Dendritic cell treated with granulocyte-macrophage colony-stimulating factor and Interleukin-4, amounts not matched to agents 40 ng/mL and 50 ng/mL, for 4 days (primary cell): ENCODE data around the gene DVL1.
"Not testable (repeated sequence)": the region's sequence is repeated elsewhere in the genome, so short reads cannot be mapped to it uniquely, and the experiment has no call there.

Experiments
- H3K27ac Mint-ChIP-seq: one replicate; pipeline ENCODE4 v1.8.0; 2022; ENCODE audit warnings: mild to moderate bottlenecking, mixed read lengths
- H3K27me3 Mint-ChIP-seq: one replicate; pipeline ENCODE4 v1.8.0; 2022; ENCODE audit warnings: mild to moderate bottlenecking, mixed read lengths
- H3K36me3 Mint-ChIP-seq: one replicate; pipeline ENCODE4 v1.8.0; 2022; ENCODE audit warnings: low read depth, mixed read lengths
- H3K4me1 Mint-ChIP-seq: one replicate; pipeline ENCODE4 v1.8.0; 2022; ENCODE audit warnings: low read depth, mixed read lengths
- H3K4me3 Mint-ChIP-seq: one replicate; pipeline ENCODE4 v1.8.0; 2022; ENCODE audit warnings: mild to moderate bottlenecking, moderate library complexity, mixed read lengths
- H3K9me3 Mint-ChIP-seq: one replicate; pipeline ENCODE4 v1.8.0; 2022; ENCODE audit warnings: mixed read lengths
- intact Hi-C: fragments of 100-400 bp; cut with micrococcal nuclease; formaldehyde crosslinking; loops from one replicate; pipeline ENCODE4 v1.15.0; 2022

Gene DVL1

DNA sequence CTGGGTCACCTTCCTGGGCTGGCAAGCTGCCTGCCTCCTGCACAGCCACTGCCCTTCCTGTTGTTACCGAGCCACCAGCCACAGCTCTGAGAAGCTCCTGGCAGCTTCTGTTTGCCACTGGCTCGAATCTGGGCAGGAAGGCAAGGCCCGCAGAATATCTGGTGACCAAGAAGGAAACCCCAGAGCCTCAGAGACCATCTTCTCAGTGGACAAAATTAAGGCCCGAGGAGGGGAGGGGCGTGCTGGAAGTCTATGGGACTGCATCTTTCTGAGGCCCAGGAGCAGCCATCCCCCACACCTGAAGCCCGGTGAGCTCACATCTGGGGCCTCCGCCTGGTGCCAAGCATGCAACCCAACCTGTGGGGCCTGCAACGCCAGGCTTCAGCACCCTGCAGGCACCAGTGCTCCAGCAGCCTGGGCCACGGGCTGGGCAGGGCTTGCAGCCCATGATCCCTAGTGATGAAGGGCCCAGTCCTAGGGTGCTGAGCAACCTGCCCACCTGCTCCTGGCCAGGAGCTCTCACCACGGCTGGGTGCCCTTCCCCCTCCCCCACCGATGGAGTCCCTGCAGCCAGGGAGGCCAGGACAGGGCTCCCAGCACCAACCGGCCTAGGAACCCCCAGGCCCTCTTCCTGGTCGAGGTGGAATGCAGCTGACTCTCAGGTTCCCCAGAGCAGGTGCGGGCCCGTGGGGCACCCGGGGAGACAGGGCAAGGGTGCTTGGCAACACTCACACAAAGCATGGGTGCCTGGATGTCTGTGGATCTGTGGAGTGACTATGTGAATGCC lies 23.7 kb downstream of the DVL1 start:
- Mint-ChIP-seq H3K27me3 (no peaks in the 10 kb centered on the region), H3K4me3 (peak overlapping the region; percentile 77), H3K9me3 (no peaks in the 10 kb centered on the region), H3K4me1 (peaks cover 43% of the 10 kb centered on the region), H3K27ac (peak overlapping the region; percentile 76), H3K36me3 (peaks cover 56% of the 10 kb centered on the region)
- intact Hi-C loops = loop anchor here (2.0 kb wide), 1 partner anchor 17 kb away; the partner anchor contains the start of gene PUSL1

- Mint-ChIP-seq H3K4me3 (peak within 1 kb of the TSS; percentile 80), H3K36me3 (peaks cover 64% of the 10 kb centered on the region), H3K9me3 (no peaks in the 10 kb centered on the region), H3K4me1 (peaks cover 43% of the 10 kb centered on the region), H3K27me3 (no peaks in the 10 kb centered on the region), H3K27ac (peak within 1 kb of the TSS; percentile 76)
- intact Hi-C loops = loop anchor here (2.0 kb wide), 1 partner anchor 16 kb away; the partner anchor contains the start of gene PUSL1
Observed at GRCh38 chr1:1324524-1325287, 24.5 kb downstream of the DVL1 start, which contains the start of the genes CPTP and INTS11. TSS of gene CPTP (plus strand) at chr1:1324802. CDS start at chr1:1326911, 2,109 bp downstream. TSS of gene INTS11 (minus strand) at chr1:1324660. CDS start at chr1:1324608, 52 bp downstream.

- Mint-ChIP-seq H3K27me3 (no peaks in the 10 kb centered on the region), H3K36me3 (peaks cover 68% of the 10 kb centered on the region), H3K4me3 (peak overlapping the region; percentile 77), H3K27ac (peak overlapping the region; percentile 76), H3K9me3 (no peaks in the 10 kb centered on the region), H3K4me1 (peaks cover 43% of the 10 kb centered on the region)
- intact Hi-C loops = loop anchor here (2.0 kb wide), 1 partner anchor 15 kb away; the partner anchor contains the start of gene PUSL1
Observed at GRCh38 chr1:1324084-1324523, 25.1 kb downstream of the DVL1 start.

- H3K9me3 Mint-ChIP-seq = no peaks in the 10 kb centered on the region
- peaks cover 68% of the 10 kb centered on the region for H3K36me3 Mint-ChIP-seq
- intact Hi-C loops = no loop called here
- no peaks in the 10 kb centered on the region for H3K27me3 Mint-ChIP-seq
- peaks cover 43% of the 10 kb centered on the region for H3K4me1 Mint-ChIP-seq
- peak overlapping the region; percentile 80 for H3K4me3 Mint-ChIP-seq
- H3K27ac Mint-ChIP-seq = no peak overlapping the region
Observed at GRCh38 chr1:1322952-1323351, 26.3 kb downstream of the DVL1 start.

DNA sequence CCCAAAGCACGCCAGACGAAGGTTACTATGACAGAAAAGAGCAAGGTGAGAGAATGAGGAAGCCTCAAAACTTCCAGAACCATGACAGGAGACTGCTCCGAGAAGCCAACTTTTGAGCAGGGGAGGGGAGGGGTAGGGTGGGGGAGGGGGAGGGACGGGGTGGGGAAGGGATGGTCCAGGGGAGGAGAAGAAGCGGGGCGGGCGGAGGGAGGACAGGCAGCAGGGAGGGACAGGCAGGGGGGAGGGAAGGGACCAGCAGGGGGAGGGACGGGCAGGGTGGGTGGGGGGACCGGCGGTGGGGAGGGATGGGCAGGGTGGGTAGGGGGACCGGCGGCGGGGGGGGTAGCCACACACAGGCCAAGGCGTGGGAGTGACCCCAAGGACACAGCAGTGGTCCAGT lies 26.8 kb downstream of the DVL1 start:
- Mint-ChIP-seq H3K27ac (no peak overlapping the region), H3K9me3 (no peaks in the 10 kb centered on the region), H3K4me1 (peaks cover 43% of the 10 kb centered on the region), H3K27me3 (no peaks in the 10 kb centered on the region), H3K4me3 (peak overlapping the region; percentile 41), H3K36me3 (peaks cover 68% of the 10 kb centered on the region)
- intact Hi-C loops = no loop called here

GRCh38 chr1:1321477-1321876 lies 27.7 kb downstream of the DVL1 start:
- Mint-ChIP-seq H3K9me3 (no peaks in the 10 kb centered on the region), H3K4me1 (peaks cover 43% of the 10 kb centered on the region), H3K36me3 (peaks cover 65% of the 10 kb centered on the region), H3K4me3 (no peak overlapping the region), H3K27ac (no peak overlapping the region), H3K27me3 (no peaks in the 10 kb centered on the region)
- intact Hi-C loops = no loop called here

DNA sequence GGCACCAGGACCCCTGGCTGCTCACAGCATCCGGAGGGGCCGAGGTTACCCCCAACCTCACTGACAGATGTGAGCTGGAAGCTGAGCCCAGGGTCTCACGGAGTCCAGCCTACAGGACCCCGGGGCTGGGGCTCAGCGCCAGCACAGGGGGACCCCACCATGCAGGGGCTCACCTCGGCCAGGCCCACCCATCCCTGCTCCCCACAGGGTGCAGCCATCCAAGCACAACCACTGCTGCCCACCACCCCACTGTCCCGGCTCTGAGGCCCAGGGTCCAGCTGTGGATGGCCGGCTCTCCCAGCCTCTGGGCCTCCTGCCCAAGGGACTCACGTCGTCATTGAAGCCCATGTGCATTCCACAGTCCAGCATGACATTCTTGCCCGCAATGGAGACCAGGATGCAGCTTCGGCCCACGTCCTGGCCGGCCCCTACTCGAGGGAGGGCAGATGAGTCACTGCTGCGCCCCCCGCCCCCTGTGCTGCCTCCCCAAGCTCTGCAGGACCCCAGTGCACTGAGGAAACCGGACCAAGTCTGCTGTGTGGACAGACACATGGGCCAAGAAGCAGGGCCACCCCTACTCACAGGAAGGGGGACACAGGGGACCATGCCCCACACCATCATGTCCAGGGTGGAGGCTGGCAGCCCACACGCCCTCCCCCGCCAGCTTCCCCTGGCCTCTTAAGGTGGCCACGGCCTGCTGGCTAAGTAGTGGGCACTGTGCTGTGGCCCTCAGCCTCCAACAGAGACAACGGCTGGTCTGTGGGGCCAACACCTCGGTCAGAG lies 28.4 kb downstream of the DVL1 start:
- Mint-ChIP-seq H3K4me3 (no peak overlapping the region), H3K9me3 (no peaks in the 10 kb centered on the region), H3K36me3 (peaks cover 68% of the 10 kb centered on the region), H3K27me3 (no peaks in the 10 kb centered on the region), H3K27ac (no peak overlapping the region), H3K4me1 (peaks cover 37% of the 10 kb centered on the region)
- intact Hi-C loops = no loop called here

GRCh38 chr1:1319646-1319941 lies 29.6 kb downstream of the DVL1 start:
- Mint-ChIP-seq H3K27ac (no peak overlapping the region), H3K27me3 (no peaks in the 10 kb centered on the region), H3K9me3 (no peaks in the 10 kb centered on the region), H3K4me1 (peaks cover 35% of the 10 kb centered on the region), H3K4me3 (no peak overlapping the region), H3K36me3 (peaks cover 79% of the 10 kb centered on the region)
- intact Hi-C loops = no loop called here

DNA sequence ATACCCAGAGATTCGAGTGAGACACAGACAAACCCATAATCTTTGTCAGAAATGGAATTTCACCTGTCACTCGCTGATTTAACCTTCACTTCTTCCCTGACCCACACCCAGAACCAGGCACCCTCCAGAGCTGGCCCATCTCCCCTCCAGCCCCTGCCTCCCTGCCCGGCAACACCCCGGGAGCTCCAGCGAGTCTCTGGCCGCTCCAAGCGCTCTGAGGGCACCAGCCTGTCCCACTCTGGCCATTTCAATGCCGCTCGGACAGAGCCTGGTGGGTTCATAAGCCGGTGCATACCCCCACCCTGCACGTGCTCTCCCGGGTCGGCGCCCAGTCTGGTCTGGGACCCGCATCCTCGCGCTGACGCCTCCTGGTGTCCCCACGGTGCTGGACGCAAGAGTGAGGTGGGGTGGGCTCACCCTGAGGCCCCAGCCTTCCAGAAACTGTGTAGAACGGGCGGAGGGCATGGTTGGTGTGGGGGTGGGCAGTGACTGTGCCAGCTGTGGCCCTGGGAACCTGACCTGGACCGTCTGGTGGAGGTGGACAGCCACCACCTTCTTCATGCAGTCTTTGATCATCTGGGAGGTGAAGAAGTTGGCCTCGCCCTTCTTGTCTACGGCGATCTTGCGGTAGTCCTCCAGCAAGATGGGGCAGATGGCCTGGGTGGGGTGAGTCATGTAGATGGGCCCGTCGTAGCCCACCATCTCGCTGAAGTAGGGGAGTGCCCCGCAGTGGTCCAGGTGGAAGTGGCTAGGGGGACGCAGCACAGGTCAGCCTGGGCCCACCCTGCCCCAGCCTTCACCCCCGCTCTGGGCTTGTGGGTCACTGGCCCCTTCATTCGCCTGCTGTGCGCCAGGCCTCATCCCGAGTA lies 30.2 kb downstream of the DVL1 start:
- Mint-ChIP-seq H3K27ac (no peak overlapping the region), H3K4me1 (peaks cover 35% of the 10 kb centered on the region), H3K27me3 (no peaks in the 10 kb centered on the region), H3K36me3 (peaks cover 80% of the 10 kb centered on the region), H3K4me3 (no peak overlapping the region), H3K9me3 (no peaks in the 10 kb centered on the region)
- intact Hi-C loops = no loop called here

DNA sequence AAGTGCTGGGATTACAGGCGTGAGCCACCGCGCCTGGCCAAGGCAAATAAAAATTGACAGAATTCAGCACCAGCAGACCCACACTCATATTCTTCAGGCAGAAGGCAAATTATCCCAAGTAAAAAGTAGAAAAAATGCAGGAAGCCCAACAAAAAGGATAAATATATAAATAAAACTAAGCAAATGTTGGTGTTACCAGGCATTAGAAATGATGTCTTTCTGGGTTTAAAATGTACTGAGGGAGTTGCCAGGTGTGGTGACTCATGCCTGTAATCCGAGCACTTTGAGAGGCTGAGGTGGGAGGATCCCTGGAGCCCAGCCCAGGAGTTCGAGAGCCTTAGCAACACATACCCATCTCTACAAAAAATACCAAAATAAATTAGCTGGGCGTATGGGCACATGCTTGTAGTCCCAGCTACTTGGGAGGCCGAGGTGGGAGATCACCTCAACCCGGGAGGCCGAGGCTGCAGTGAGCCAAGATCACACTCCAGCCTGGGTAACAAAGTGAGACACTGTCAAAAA lies 31.0 kb downstream of the DVL1 start:
- H3K27ac Mint-ChIP-seq = no peak overlapping the region
- peaks cover 88% of the 10 kb centered on the region for H3K36me3 Mint-ChIP-seq
- H3K27me3 Mint-ChIP-seq = no peaks in the 10 kb centered on the region
- H3K9me3 Mint-ChIP-seq = no peaks in the 10 kb centered on the region
- intact Hi-C loops = no loop called here
- H3K4me1 Mint-ChIP-seq = peaks cover 29% of the 10 kb centered on the region
- no peak overlapping the region for H3K4me3 Mint-ChIP-seq

DNA sequence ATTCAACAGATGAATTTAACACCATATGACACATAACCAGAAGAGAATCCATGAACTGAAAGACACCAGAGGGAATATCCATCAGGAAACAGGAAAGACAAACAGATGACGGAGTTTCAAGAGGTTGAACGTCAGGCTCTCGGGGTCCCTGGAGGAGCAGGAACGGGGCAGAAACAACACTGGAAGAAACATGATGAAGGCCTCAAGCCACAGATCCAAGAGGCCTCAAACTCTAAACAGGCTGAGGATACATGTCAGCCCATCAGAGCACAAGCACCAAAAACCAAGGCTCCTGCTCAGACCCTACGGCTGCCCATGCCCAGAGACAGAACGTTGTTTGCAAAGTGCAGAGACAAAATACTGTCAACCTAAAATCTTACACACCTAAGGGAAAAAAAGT lies 31.8 kb downstream of the DVL1 start:
- peaks cover 21% of the 10 kb centered on the region for H3K4me1 Mint-ChIP-seq
- H3K9me3 Mint-ChIP-seq = no peaks in the 10 kb centered on the region
- intact Hi-C loops = no loop called here
- no peaks in the 10 kb centered on the region for H3K27me3 Mint-ChIP-seq
- peak overlapping the region; percentile 50 for H3K27ac Mint-ChIP-seq
- peaks cover 90% of the 10 kb centered on the region for H3K36me3 Mint-ChIP-seq
- H3K4me3 Mint-ChIP-seq = no peak overlapping the region

GRCh38 chr1:1316199-1316598 lies 33.0 kb downstream of the DVL1 start:
- Mint-ChIP-seq H3K27ac (peak overlapping the region; percentile 31), H3K4me1 (peaks cover 11% of the 10 kb centered on the region), H3K36me3 (peaks cover 96% of the 10 kb centered on the region)
- H3K4me3 Mint-ChIP-seq, intact Hi-C loops, H3K9me3 Mint-ChIP-seq, H3K27me3 Mint-ChIP-seq: not testable (repeated sequence)

- Mint-ChIP-seq H3K36me3 (peaks cover 97% of the 10 kb centered on the region), H3K4me3 (no peak overlapping the region), H3K4me1 (peaks cover 5% of the 10 kb centered on the region), H3K27ac (no peak overlapping the region), H3K9me3 (no peaks in the 10 kb centered on the region), H3K27me3 (no peaks in the 10 kb centered on the region)
- intact Hi-C loops = no loop called here
Observed at GRCh38 chr1:1315435-1315954, 33.7 kb downstream of the DVL1 start.
